ENCODE results near the gene BMPER. TPM values are rescaled to one million over a fixed set of nuclear protein-coding genes. Genes with fewer than 3 reads are reported as not detected.

BMPER gene
- polyA plus RNA-seq, 1 donor = 4.9 TPM

DNA sequence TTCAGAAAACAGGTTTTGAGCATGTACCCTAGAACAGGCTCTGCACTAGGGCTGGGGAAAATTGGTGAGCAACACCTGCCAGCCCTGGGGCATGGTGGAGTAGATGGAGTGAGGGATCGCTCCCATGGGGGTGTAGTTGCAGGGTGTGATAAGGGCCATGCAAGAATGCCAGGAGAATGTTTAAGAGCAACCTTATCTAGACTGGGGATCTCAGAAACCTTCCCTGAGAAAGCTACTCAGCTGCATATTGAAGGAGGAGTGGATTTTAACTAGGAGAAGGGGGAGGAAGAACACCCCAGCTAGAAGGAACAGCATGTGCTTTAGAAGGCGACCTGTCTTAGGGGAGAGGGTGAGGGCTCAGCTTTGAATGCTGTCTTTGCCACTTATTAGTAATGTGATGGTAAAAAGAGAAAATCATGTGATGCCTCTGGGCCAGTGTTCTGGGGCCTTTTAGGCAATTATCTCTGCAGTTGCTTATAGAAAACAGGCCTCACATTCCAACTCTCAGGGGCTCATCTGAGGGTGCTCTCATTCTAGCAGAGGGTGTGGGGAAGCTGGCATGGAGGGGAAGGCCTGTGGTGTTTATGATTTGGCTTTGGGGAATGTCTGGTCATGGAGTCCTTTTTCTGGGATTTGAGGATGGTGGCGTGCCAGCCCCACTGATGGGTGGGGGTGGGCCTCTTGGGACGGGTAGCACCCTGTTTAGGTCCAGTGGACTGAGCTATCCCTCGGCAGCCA, 225.4 kb downstream of the BMPER start:
- no peaks in the 10 kb centered on the region for H3K27me3 ChIP-seq (ENCODE audit: control insufficient read depth, insufficient read depth, low read length)
- H3K27ac ChIP-seq (ENCODE audit: low read length) = no peak overlapping the region
- no peaks in the 10 kb centered on the region for H3K36me3 ChIP-seq (ENCODE audit: control insufficient read depth, insufficient read depth, low read length)
- DNase-seq = no peak
- no CpG with 5 or more reads among the region's 5 CpGs for WGBS (ENCODE audit: insufficient coverage, low lambda C conversion rate)
- H3K4me3 ChIP-seq (ENCODE audit: low read length) = no peak overlapping the region
- H3K9me3 ChIP-seq (ENCODE audit: control insufficient read depth, low read depth, low read length) = no peaks in the 10 kb centered on the region
- no peaks in the 10 kb centered on the region for H3K4me1 ChIP-seq (ENCODE audit: control insufficient read depth, insufficient read depth, low read length)

GRCh38 chr7:34131371-34131770, 226.0 kb downstream of the BMPER start:
- H3K27me3 ChIP-seq (ENCODE audit: control insufficient read depth, insufficient read depth, low read length) = no peaks in the 10 kb centered on the region
- no peaks in the 10 kb centered on the region for H3K4me1 ChIP-seq (ENCODE audit: control insufficient read depth, insufficient read depth, low read length)
- H3K9me3 ChIP-seq (ENCODE audit: control insufficient read depth, low read depth, low read length) = no peaks in the 10 kb centered on the region
- H3K27ac ChIP-seq (ENCODE audit: low read length) = no peak overlapping the region
- H3K36me3 ChIP-seq (ENCODE audit: control insufficient read depth, insufficient read depth, low read length) = no peaks in the 10 kb centered on the region
- WGBS (ENCODE audit: insufficient coverage, low lambda C conversion rate) = no CpG with 5 or more reads among the region's 9 CpGs
- no peak overlapping the region for H3K4me3 ChIP-seq (ENCODE audit: low read length)
- DNase-seq = no peak

- no peaks in the 10 kb centered on the region for H3K36me3 ChIP-seq (ENCODE audit: control insufficient read depth, insufficient read depth, low read length)
- DNase-seq = peak in 1 of 2 donors; percentile 3
- 95% methylated on average over 2 of the region's 8 CpGs for WGBS (ENCODE audit: insufficient coverage, low lambda C conversion rate)
These were observed 228.1 kb downstream of the BMPER start for GRCh38 chr7:34133356-34133982.

GRCh38 chr7:34133983-34134782, 228.8 kb downstream of the BMPER start:
- no peaks in the 10 kb centered on the region for H3K4me1 ChIP-seq (ENCODE audit: control insufficient read depth, insufficient read depth, low read length)
- no peak overlapping the region for H3K27ac ChIP-seq (ENCODE audit: low read length)
- H3K36me3 ChIP-seq (ENCODE audit: control insufficient read depth, insufficient read depth, low read length) = no peaks in the 10 kb centered on the region
- peak; percentile 8 to 26 for DNase-seq
- H3K9me3 ChIP-seq (ENCODE audit: control insufficient read depth, low read depth, low read length) = no peaks in the 10 kb centered on the region
- H3K4me3 ChIP-seq (ENCODE audit: low read length) = no peak overlapping the region
- H3K27me3 ChIP-seq (ENCODE audit: control insufficient read depth, insufficient read depth, low read length) = no peaks in the 10 kb centered on the region
- 100% methylated on average over 2 of the region's 12 CpGs for WGBS (ENCODE audit: insufficient coverage, low lambda C conversion rate)

More at GRCh38 chr7:34133356-34133982, 228.1 kb downstream of the BMPER start:
- Histone ChIP-seq H3K27ac (ENCODE audit: low read length) (no peak overlapping the region), H3K9me3 (ENCODE audit: control insufficient read depth, low read depth, low read length) (no peaks in the 10 kb centered on the region), H3K4me3 (ENCODE audit: low read length) (no peak overlapping the region), H3K27me3 (ENCODE audit: control insufficient read depth, insufficient read depth, low read length) (no peaks in the 10 kb centered on the region), H3K4me1 (ENCODE audit: control insufficient read depth, insufficient read depth, low read length) (no peaks in the 10 kb centered on the region)

DNA sequence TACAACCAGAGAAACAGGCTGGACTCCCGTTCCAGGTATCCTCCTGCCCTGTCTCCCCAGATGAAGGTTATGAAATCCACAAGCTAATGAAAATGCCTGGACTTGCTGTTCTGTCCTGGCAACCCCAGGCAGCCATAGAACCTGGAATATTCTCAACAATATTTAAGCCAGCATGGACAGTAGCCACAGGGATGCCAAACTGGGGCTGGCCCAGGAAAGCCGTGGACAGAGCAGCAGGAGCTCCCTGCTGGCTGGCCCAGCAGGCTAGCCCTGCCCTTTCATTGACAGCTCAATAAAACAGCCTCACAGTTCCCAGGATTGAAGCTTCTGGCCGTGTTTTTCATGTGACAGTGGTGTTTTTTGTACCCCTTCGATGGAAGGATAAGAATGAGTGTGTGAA, 230.6 kb downstream of the BMPER start:
- H3K4me3 ChIP-seq (ENCODE audit: low read length) = no peak overlapping the region
- DNase-seq = no peak
- H3K27me3 ChIP-seq (ENCODE audit: control insufficient read depth, insufficient read depth, low read length) = no peaks in the 10 kb centered on the region
- no CpG with 5 or more reads among the region's 4 CpGs for WGBS (ENCODE audit: insufficient coverage, low lambda C conversion rate)
- no peaks in the 10 kb centered on the region for H3K9me3 ChIP-seq (ENCODE audit: control insufficient read depth, low read depth, low read length)
- H3K27ac ChIP-seq (ENCODE audit: low read length) = no peak overlapping the region
- H3K4me1 ChIP-seq (ENCODE audit: control insufficient read depth, insufficient read depth, low read length) = no peaks in the 10 kb centered on the region
- H3K36me3 ChIP-seq (ENCODE audit: control insufficient read depth, insufficient read depth, low read length) = no peaks in the 10 kb centered on the region

- DNase-seq = no peak
- Histone ChIP-seq H3K27me3 (ENCODE audit: control insufficient read depth, insufficient read depth, low read length) (no peaks in the 10 kb centered on the region), H3K27ac (ENCODE audit: low read length) (no peak overlapping the region), H3K4me3 (ENCODE audit: low read length) (no peak overlapping the region), H3K4me1 (ENCODE audit: control insufficient read depth, insufficient read depth, low read length) (no peaks in the 10 kb centered on the region), H3K9me3 (ENCODE audit: control insufficient read depth, low read depth, low read length) (no peaks in the 10 kb centered on the region), H3K36me3 (ENCODE audit: control insufficient read depth, insufficient read depth, low read length) (no peaks in the 10 kb centered on the region)
- WGBS (ENCODE audit: insufficient coverage, low lambda C conversion rate) = no CpG with 5 or more reads among the region's 5 CpGs
These were observed 231.4 kb downstream of the BMPER start for GRCh38 chr7:34136698-34137097.

DNA sequence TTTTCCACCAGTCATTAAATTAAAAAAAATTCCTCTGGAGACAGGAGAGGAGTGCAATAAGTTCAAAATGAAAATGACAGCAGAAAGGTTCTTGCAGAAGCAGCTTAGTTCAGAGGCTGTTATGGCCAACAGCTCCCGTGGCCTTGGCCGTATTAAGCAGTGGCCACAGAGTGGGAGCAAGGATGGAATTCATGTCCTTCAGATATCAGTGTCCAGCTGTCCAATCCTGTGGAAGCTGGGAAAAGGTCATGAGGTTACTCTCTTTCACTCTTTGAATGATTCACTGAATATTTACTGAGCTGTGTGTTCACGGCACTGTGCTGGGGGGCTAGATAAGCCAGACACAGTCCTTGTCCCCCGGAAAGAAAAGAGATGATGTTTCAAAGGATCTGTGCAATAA, 231.8 kb downstream of the BMPER start:
- no peaks in the 10 kb centered on the region for H3K27me3 ChIP-seq (ENCODE audit: control insufficient read depth, insufficient read depth, low read length)
- H3K36me3 ChIP-seq (ENCODE audit: control insufficient read depth, insufficient read depth, low read length) = no peaks in the 10 kb centered on the region
- H3K27ac ChIP-seq (ENCODE audit: low read length) = no peak overlapping the region
- H3K9me3 ChIP-seq (ENCODE audit: control insufficient read depth, low read depth, low read length) = no peaks in the 10 kb centered on the region
- DNase-seq = no peak
- H3K4me1 ChIP-seq (ENCODE audit: control insufficient read depth, insufficient read depth, low read length) = no peaks in the 10 kb centered on the region
- 40% methylated on average over 1 of the region's 4 CpGs for WGBS (ENCODE audit: insufficient coverage, low lambda C conversion rate)
- no peak overlapping the region for H3K4me3 ChIP-seq (ENCODE audit: low read length)

GRCh38 chr7:34138483-34138882, 233.1 kb downstream of the BMPER start:
- H3K27me3 ChIP-seq (ENCODE audit: control insufficient read depth, insufficient read depth, low read length) = no peaks in the 10 kb centered on the region
- H3K4me1 ChIP-seq (ENCODE audit: control insufficient read depth, insufficient read depth, low read length) = no peaks in the 10 kb centered on the region
- no peak for DNase-seq
- no peaks in the 10 kb centered on the region for H3K9me3 ChIP-seq (ENCODE audit: control insufficient read depth, low read depth, low read length)
- no peak overlapping the region for H3K27ac ChIP-seq (ENCODE audit: low read length)
- no peak overlapping the region for H3K4me3 ChIP-seq (ENCODE audit: low read length)
- H3K36me3 ChIP-seq (ENCODE audit: control insufficient read depth, insufficient read depth, low read length) = no peaks in the 10 kb centered on the region
- 20% methylated on average over 1 of the region's 2 CpGs for WGBS (ENCODE audit: insufficient coverage, low lambda C conversion rate)

GRCh38 chr7:34139086-34139485, 233.7 kb downstream of the BMPER start:
- no peak overlapping the region for H3K4me3 ChIP-seq (ENCODE audit: low read length)
- H3K36me3 ChIP-seq (ENCODE audit: control insufficient read depth, insufficient read depth, low read length) = no peaks in the 10 kb centered on the region
- H3K9me3 ChIP-seq (ENCODE audit: control insufficient read depth, low read depth, low read length) = no peaks in the 10 kb centered on the region
- no peak overlapping the region for H3K27ac ChIP-seq (ENCODE audit: low read length)
- H3K27me3 ChIP-seq (ENCODE audit: control insufficient read depth, insufficient read depth, low read length) = no peaks in the 10 kb centered on the region
- WGBS (ENCODE audit: insufficient coverage, low lambda C conversion rate) = no CpG with 5 or more reads among the region's 3 CpGs
- H3K4me1 ChIP-seq (ENCODE audit: control insufficient read depth, insufficient read depth, low read length) = no peaks in the 10 kb centered on the region
- no peak for DNase-seq

DNA sequence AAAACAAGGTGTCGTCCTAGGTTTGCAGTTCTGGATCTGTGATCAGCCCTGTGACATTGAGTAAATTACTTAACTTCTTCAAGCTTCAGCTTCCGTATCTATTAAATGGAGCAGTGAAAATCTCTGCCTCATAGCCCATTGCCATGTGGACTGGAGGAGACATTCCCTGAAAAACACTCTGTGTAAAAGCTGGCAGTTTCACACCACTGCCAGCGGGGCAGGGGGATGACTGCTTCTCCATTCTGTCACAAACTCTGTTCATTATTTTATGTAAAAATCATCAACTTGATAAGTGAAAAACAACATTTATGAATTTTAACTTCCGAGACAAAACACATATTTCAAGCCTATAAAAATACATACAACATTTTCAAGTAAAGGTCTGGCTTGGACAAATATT, 234.7 kb downstream of the BMPER start:
- Histone ChIP-seq H3K36me3 (ENCODE audit: control insufficient read depth, insufficient read depth, low read length) (no peaks in the 10 kb centered on the region), H3K27me3 (ENCODE audit: control insufficient read depth, insufficient read depth, low read length) (no peaks in the 10 kb centered on the region), H3K9me3 (ENCODE audit: control insufficient read depth, low read depth, low read length) (no peaks in the 10 kb centered on the region), H3K27ac (ENCODE audit: low read length) (no peak overlapping the region), H3K4me3 (ENCODE audit: low read length) (no peak overlapping the region), H3K4me1 (ENCODE audit: control insufficient read depth, insufficient read depth, low read length) (no peaks in the 10 kb centered on the region)
- DNase-seq = no peak
- 86% methylated on average over 1 of the region's 4 CpGs for WGBS (ENCODE audit: insufficient coverage, low lambda C conversion rate)
